LoVo (cell line): ENCODE data around the gene ASB3.
A peak's percentile ranks its signal among the peaks of the same experiment; 100 is the strongest.
"Not testable (repeated sequence)": the region's sequence is repeated elsewhere in the genome, so short reads cannot be mapped to it uniquely, and the experiment has no call there.

Source experiments
- DNase-seq: peaks from one replicate; pipeline ENCODE4 v3.0.0-alpha.2; 2016; ENCODE audit warnings: low spot score

The ASB3 gene

GRCh38 chr2:53787614-53788289 lies 999 bp upstream of the ASB3 start:
- DNase-seq = no peak

- no peak for DNase-seq
Observed at GRCh38 chr2:53786352-53786704, 425 bp downstream of the ASB3 start.

GRCh38 chr2:53785366-53785765 lies 1.4 kb downstream of the ASB3 start:
- no peak for DNase-seq

- DNase-seq = no peak
Observed at GRCh38 chr2:53784436-53784835, 2.3 kb downstream of the ASB3 start.

GRCh38 chr2:53782676-53783075 lies 4.1 kb downstream of the ASB3 start:
- no peak for DNase-seq

GRCh38 chr2:53780056-53780455 lies 6.7 kb downstream of the ASB3 start:
- no peak for DNase-seq

GRCh38 chr2:53778536-53779162 lies 8.1 kb downstream of the ASB3 start:
- DNase-seq = no peak

GRCh38 chr2:53777134-53777533 lies 9.6 kb downstream of the ASB3 start:
- no peak for DNase-seq

GRCh38 chr2:53770264-53770663 lies 16.5 kb downstream of the ASB3 start:
- DNase-seq = no peak

- no peak for DNase-seq
Observed at GRCh38 chr2:53769318-53769945, 17.3 kb downstream of the ASB3 start.

- no peak for DNase-seq
Observed at GRCh38 chr2:53768242-53768542, 18.6 kb downstream of the ASB3 start.

- DNase-seq = peak; percentile 90
Observed at GRCh38 chr2:53767405-53768241, 19.1 kb downstream of the ASB3 start, which contains the start of gene CHAC2. CHAC2 (plus strand) TSS chr2:53767804; CDS start chr2:53767887, 83 bp downstream.

GRCh38 chr2:53765767-53766166 lies 21.0 kb downstream of the ASB3 start:
- no peak for DNase-seq

- not testable (repeated sequence) for DNase-seq
Observed at GRCh38 chr2:53757206-53757605, 29.5 kb downstream of the ASB3 start.

- DNase-seq = no peak
Observed at GRCh38 chr2:53756644-53757043, 30.1 kb downstream of the ASB3 start.

GRCh38 chr2:53755121-53755520 lies 31.6 kb downstream of the ASB3 start:
- no peak for DNase-seq

- DNase-seq = no peak
Observed at GRCh38 chr2:53753041-53753440, 33.7 kb downstream of the ASB3 start.

- no peak for DNase-seq
Observed at GRCh38 chr2:53752385-53752784, 34.4 kb downstream of the ASB3 start.

GRCh38 chr2:53751728-53752127 lies 35.0 kb downstream of the ASB3 start:
- no peak for DNase-seq

GRCh38 chr2:53750041-53750768 lies 36.5 kb downstream of the ASB3 start:
- no peak for DNase-seq

GRCh38 chr2:53744395-53745065 lies 42.2 kb downstream of the ASB3 start:
- DNase-seq = no peak

GRCh38 chr2:53740170-53740569 lies 46.6 kb downstream of the ASB3 start:
- DNase-seq = no peak
